Progenitor cell of endocrine pancreas (in vitro differentiated cells): ENCODE results near the gene FGD6. TPM values are rescaled to one million over a fixed set of nuclear protein-coding genes. Genes with fewer than 3 reads are reported as not detected.

Source experiments
- DNase-seq: peaks from one replicate; pipeline ENCODE4 v3.0.0; 2021; ENCODE audit warnings: low spot score; ENCODE audit not compliant: unreplicated experiment
- H3K27ac Mint-ChIP-seq: 2 replicates; pipeline ENCODE4 v1.8.0; 2021; ENCODE audit warnings: mild to moderate bottlenecking, moderate library complexity, mixed read lengths
- H3K27me3 Mint-ChIP-seq: 2 replicates; pipeline ENCODE4 v1.8.0; 2021; ENCODE audit warnings: mixed read lengths
- H3K36me3 Mint-ChIP-seq: 2 replicates; pipeline ENCODE4 v1.8.0; 2022; ENCODE audit warnings: mixed read lengths; ENCODE audit not compliant: insufficient read depth
- H3K4me1 Mint-ChIP-seq: 2 replicates; pipeline ENCODE4 v1.8.0; 2021; ENCODE audit warnings: low read depth, mixed read lengths
- H3K4me3 Mint-ChIP-seq: 2 replicates; pipeline ENCODE4 v1.8.0; 2021; ENCODE audit warnings: low read depth, mild to moderate bottlenecking, moderate library complexity, mixed read lengths
- H3K9me3 Mint-ChIP-seq: 2 replicates; pipeline ENCODE4 v1.8.0; 2021; ENCODE audit warnings: low read depth, mixed read lengths
- CTCF ChIP-seq: fragments of 200-600 bp; sonication (generic); IDR thresholded peaks from one replicate; pipeline ENCODE4 v1.5.0; 2021; ENCODE audit warnings: antibody characterized with exemption, mild to moderate bottlenecking; ENCODE audit not compliant: unreplicated experiment
- total RNA-seq: library from RNA; stranded (reverse); gene quantifications from 2 replicates; pipeline ENCODE4 v1.2.1, GENCODE V29; 2021

FGD6 gene
- total RNA-seq, 1 donor from 2014 or later: 68.2 TPM

DNA sequence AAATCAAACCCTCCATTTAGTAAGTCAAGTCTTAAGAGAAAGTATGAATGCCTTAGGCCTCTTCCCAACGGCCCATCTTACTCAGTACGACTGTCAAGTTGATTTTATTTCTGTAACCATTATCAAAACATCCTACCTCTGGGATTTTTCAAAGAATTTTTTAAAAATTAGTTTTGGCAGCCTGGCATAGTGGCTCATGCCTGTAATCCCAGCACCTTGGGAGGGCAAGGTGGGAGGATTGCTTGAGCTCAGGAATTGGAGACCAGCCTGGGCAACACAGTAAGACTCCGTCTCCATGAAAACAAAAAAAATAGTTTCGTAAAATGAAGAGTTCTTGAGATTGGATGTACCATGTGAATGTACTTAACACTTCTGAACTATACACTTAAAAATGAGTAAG, 4.1 kb downstream of the FGD6 start:
- H3K27me3 Mint-ChIP-seq: no peaks in the 10 kb centered on the region
- peak overlapping the region; percentile 85 for H3K27ac Mint-ChIP-seq
- H3K9me3 Mint-ChIP-seq: no peaks in the 10 kb centered on the region
- H3K4me3 Mint-ChIP-seq: no peak overlapping the region
- no peak for DNase-seq
- TF ChIP-seq CTCF: no peak
- H3K4me1 Mint-ChIP-seq: peaks cover 20% of the 10 kb centered on the region
- H3K36me3 Mint-ChIP-seq: peaks cover 14% of the 10 kb centered on the region

DNA sequence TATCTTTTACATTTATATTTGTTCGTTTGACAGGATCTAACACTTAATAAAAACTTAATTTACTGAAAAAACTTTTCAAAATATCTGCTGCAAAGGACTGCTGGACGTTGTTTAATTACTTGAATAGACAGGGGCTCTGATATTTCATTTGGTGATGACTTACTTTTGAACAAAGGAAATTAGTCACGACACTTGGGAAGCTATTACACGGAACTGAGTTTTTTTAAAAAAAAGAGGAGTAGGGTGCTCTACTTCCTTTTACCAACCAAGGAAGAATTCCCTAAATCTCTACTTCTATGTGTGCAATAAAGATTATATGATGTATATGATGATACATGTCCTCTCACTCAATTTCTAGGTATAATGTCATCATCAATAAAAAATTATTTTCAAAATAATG, 4.7 kb downstream of the FGD6 start:
- TF ChIP-seq CTCF: no peak
- Mint-ChIP-seq H3K9me3 (no peaks in the 10 kb centered on the region), H3K36me3 (peaks cover 16% of the 10 kb centered on the region), H3K27me3 (no peaks in the 10 kb centered on the region), H3K4me3 (no peak overlapping the region), H3K27ac (no peak overlapping the region), H3K4me1 (peaks cover 20% of the 10 kb centered on the region)
- DNase-seq: no peak

DNA sequence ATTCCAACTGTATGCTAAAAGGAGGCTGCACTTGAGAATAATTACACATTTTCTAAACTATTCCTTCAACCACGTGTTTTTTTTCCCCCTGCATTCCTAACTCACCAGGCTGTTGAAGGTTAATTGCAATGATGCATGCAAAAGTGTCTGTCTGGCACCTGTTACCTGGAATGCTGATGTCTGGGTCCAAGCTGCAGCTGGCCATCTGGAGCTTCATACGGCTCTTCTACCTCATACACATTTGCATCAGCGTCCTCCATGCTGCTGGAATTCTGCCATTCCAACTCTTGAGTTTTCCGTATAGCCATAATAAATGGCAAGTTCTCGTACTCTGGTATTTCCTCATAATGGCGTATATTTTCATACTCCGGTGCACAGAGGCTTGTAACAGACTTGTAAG, 8.6 kb downstream of the FGD6 start:
- Mint-ChIP-seq H3K27ac (no peak overlapping the region), H3K4me1 (peaks cover 16% of the 10 kb centered on the region), H3K4me3 (no peak overlapping the region), H3K9me3 (no peaks in the 10 kb centered on the region), H3K36me3 (peaks cover 26% of the 10 kb centered on the region), H3K27me3 (no peaks in the 10 kb centered on the region)
- no peak for DNase-seq
- TF ChIP-seq CTCF: no peak

DNA sequence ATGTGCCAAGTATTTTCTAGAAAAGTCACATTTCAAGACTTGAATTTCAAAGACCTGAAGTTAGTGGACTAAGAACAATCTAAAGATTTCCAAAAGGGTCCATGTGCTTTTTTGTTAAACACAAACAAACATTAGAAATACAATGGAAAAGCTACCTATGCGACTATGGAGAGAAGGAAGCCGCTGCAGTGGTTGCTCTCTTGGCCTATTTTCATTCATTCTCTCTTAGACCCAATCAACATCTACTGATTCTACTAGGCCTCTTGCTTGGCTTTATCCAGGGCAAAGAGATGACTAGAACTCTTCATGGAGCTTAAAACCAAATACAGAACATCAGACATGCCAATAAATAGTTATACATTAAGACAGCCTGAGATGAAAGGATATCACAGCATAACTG, 9.9 kb downstream of the FGD6 start:
- Mint-ChIP-seq H3K27me3 (no peaks in the 10 kb centered on the region), H3K36me3 (peaks cover 26% of the 10 kb centered on the region), H3K27ac (no peak overlapping the region), H3K4me1 (peaks cover 18% of the 10 kb centered on the region), H3K9me3 (no peaks in the 10 kb centered on the region), H3K4me3 (no peak overlapping the region)
- no peak for DNase-seq
- no peak for TF ChIP-seq CTCF

DNA sequence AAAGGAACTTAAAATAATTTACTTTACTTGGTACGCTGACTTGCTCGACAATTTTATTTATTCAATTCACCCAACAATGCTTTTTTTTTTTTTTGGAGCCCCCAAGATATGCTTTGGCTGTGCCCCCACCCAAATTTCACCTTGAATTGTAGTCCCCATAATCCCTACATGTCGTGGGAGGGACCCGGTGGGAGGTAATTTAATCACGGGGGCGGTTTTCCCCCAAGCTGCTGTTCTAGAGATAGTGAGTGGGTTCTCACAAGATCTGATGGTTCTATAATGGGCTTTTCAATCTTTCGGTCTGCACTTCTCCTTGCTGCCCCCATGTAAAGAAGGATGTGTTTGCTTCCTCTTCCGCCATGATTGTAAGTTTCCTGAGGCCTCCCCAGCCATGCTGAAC, 10.4 kb downstream of the FGD6 start:
- H3K9me3 Mint-ChIP-seq: no peaks in the 10 kb centered on the region
- TF ChIP-seq CTCF: no peak
- peaks cover 18% of the 10 kb centered on the region for H3K4me1 Mint-ChIP-seq
- peaks cover 26% of the 10 kb centered on the region for H3K36me3 Mint-ChIP-seq
- H3K27ac Mint-ChIP-seq: no peak overlapping the region
- DNase-seq: no peak
- no peak overlapping the region for H3K4me3 Mint-ChIP-seq
- no peaks in the 10 kb centered on the region for H3K27me3 Mint-ChIP-seq
